WERI-Rb-1 (cell line): ENCODE measurements around the gene FASN.

ENCODE experiments used
- DNase-seq: peaks from one replicate; pipeline ENCODE4 v3.0.0-alpha.2; 2020
- H3K27ac ChIP-seq: fragments of 250-450 bp; sonication (Bioruptor Pico); 2 replicates; pipeline ENCODE4 v1.5.1; 2020; ENCODE audit warnings: mild to moderate bottlenecking, moderate library complexity
- H3K27me3 ChIP-seq: fragments of 250-450 bp; sonication (Bioruptor Pico); 2 replicates; pipeline ENCODE4 v1.5.1; 2021; ENCODE audit warnings: mild to moderate bottlenecking, low read depth, moderate library complexity; ENCODE audit not compliant: insufficient read depth, severe bottlenecking
- H3K36me3 ChIP-seq: fragments of 250-450 bp; sonication (Bioruptor Pico); 2 replicates; pipeline ENCODE4 v1.5.1; 2020; ENCODE audit warnings: mild to moderate bottlenecking, moderate library complexity
- H3K4me3 ChIP-seq: 2 replicates; pipeline ENCODE4 v1.5.1; 2011; ENCODE audit warnings: low read depth, mild to moderate bottlenecking, control low read depth, low read length
- H3K9me3 ChIP-seq: fragments of 250-450 bp; sonication (Bioruptor Pico); 2 replicates; pipeline ENCODE4 v1.5.1; 2021; ENCODE audit warnings: mild to moderate bottlenecking, moderate library complexity; ENCODE audit not compliant: severe bottlenecking
- CTCF ChIP-seq: IDR thresholded peaks from 2 replicates; pipeline ENCODE4 v1.5.1; 2011; ENCODE audit warnings: low read depth, mild to moderate bottlenecking, control low read depth, inconsistent platforms, low read length

The FASN gene

GRCh38 chr17:82087961-82088837, 9.8 kb downstream of the FASN start:
- Histone ChIP-seq H3K9me3 (peaks cover 2% of the 10 kb centered on the region), H3K4me3 (no peak overlapping the region), H3K27me3 (no peaks in the 10 kb centered on the region), H3K27ac (no peak overlapping the region), H3K36me3 (peaks cover 99% of the 10 kb centered on the region)
- DNase-seq = no peak
- no peak for TF ChIP-seq CTCF

GRCh38 chr17:82086941-82087906, 10.8 kb downstream of the FASN start:
- H3K4me3 ChIP-seq = no peak overlapping the region
- no peak for TF ChIP-seq CTCF
- no peak overlapping the region for H3K27ac ChIP-seq
- H3K27me3 ChIP-seq = no peaks in the 10 kb centered on the region
- H3K36me3 ChIP-seq = peaks cover 99% of the 10 kb centered on the region
- no peak for DNase-seq
- peaks cover 2% of the 10 kb centered on the region for H3K9me3 ChIP-seq

- no peak for DNase-seq
- Histone ChIP-seq H3K27me3 (no peaks in the 10 kb centered on the region), H3K4me3 (no peak overlapping the region), H3K9me3 (peaks cover 2% of the 10 kb centered on the region), H3K27ac (no peak overlapping the region), H3K36me3 (peaks cover 97% of the 10 kb centered on the region)
- TF ChIP-seq CTCF = no peak
Observed at GRCh38 chr17:82085931-82086764, 11.9 kb downstream of the FASN start.

GRCh38 chr17:82085031-82085861, 12.8 kb downstream of the FASN start:
- Histone ChIP-seq H3K9me3 (peaks cover 2% of the 10 kb centered on the region), H3K4me3 (no peak overlapping the region), H3K36me3 (peaks cover 97% of the 10 kb centered on the region), H3K27ac (no peak overlapping the region), H3K27me3 (no peaks in the 10 kb centered on the region)
- no peak for DNase-seq
- no peak for TF ChIP-seq CTCF
